ENCODE data around the gene OGDH.

- no peak for TF ChIP-seq CTCF (IDR thresholded peaks at IDR 0.05; ENCODE audit: low read depth, low read length)
- no peak for TF ChIP-seq POLR2A (IDR thresholded peaks at IDR 0.05; ENCODE audit: extremely low read depth, insufficient read length)
- no peak for TF ChIP-seq MAX (IDR thresholded peaks at IDR 0.05; ENCODE audit: low read depth, low read length)
These were observed 131.8 kb downstream of the OGDH start for GRCh38 chr7:44738051-44738723.
